HG03469 (cell line): ENCODE measurements around the gene PLEKHM3.
"Not testable (repeated sequence)": the region's sequence is repeated elsewhere in the genome, so short reads cannot be mapped to it uniquely, and the experiment has no call there.

Experiments
- ATAC-seq: cut with Tn5 transposase; IDR thresholded peaks from one replicate; pipeline ENCODE4 v1.9.1; 2021; ENCODE audit warnings: mild to moderate bottlenecking, moderate library complexity, moderate number of reproducible peaks; ENCODE audit not compliant: unreplicated experiment

Gene PLEKHM3

GRCh38 chr2:207951734-207952470 is 73.4 kb downstream of the PLEKHM3 start:
- no peak for ATAC-seq

- ATAC-seq: no peak
Observed at GRCh38 chr2:207950761-207951114, 74.6 kb downstream of the PLEKHM3 start.

GRCh38 chr2:207950063-207950760 is 75.1 kb downstream of the PLEKHM3 start:
- ATAC-seq: no peak

- ATAC-seq: not testable (repeated sequence)
Observed at GRCh38 chr2:207949245-207949644, 76.1 kb downstream of the PLEKHM3 start.

GRCh38 chr2:207944979-207945600 is 80.2 kb downstream of the PLEKHM3 start:
- ATAC-seq: no peak

- ATAC-seq: no peak
Observed at GRCh38 chr2:207944334-207944733, 81.0 kb downstream of the PLEKHM3 start.

- no peak for ATAC-seq
Observed at GRCh38 chr2:207939342-207940108, 85.8 kb downstream of the PLEKHM3 start.

GRCh38 chr2:207938886-207939285 is 86.4 kb downstream of the PLEKHM3 start:
- ATAC-seq: no peak

- no peak for ATAC-seq
Observed at GRCh38 chr2:207938415-207938814, 86.9 kb downstream of the PLEKHM3 start.

GRCh38 chr2:207937823-207938222 is 87.5 kb downstream of the PLEKHM3 start:
- no peak for ATAC-seq

- no peak for ATAC-seq
Observed at GRCh38 chr2:207937253-207937652, 88.1 kb downstream of the PLEKHM3 start.

- no peak for ATAC-seq
Observed at GRCh38 chr2:207936380-207936779, 88.9 kb downstream of the PLEKHM3 start.

- no peak for ATAC-seq
Observed at GRCh38 chr2:207935991-207936370, 89.3 kb downstream of the PLEKHM3 start.

GRCh38 chr2:207935121-207935990 is 90.0 kb downstream of the PLEKHM3 start:
- ATAC-seq: no peak

GRCh38 chr2:207934720-207935119 is 90.6 kb downstream of the PLEKHM3 start:
- no peak for ATAC-seq

GRCh38 chr2:207933396-207934065 is 91.8 kb downstream of the PLEKHM3 start:
- ATAC-seq: no peak

GRCh38 chr2:207932106-207932505 is 93.2 kb downstream of the PLEKHM3 start:
- ATAC-seq: no peak

GRCh38 chr2:207930747-207931146 is 94.6 kb downstream of the PLEKHM3 start:
- no peak for ATAC-seq

GRCh38 chr2:207929923-207930322 is 95.4 kb downstream of the PLEKHM3 start:
- no peak for ATAC-seq

- no peak for ATAC-seq
Observed at GRCh38 chr2:207928079-207928478, 97.2 kb downstream of the PLEKHM3 start.
